Gastroesophageal sphincter (tissue), 3 donors: ENCODE data around the gene SLC17A5.

ENCODE experiments used
- CTCF ChIP-seq, 4 experiments: fragments of 200-600 bp in 2 of 4; fragments of 450-650 bp in 2 of 4; sonication (generic) in 1 of 4; IDR thresholded peaks; one replicate each; pipeline ENCODE4 v1.5.1; 2017 to 2019; ENCODE audit warnings: antibody characterized with exemption in 4 of 4, mild to moderate bottlenecking in 2 of 4, moderate library complexity in 2 of 4
- EP300 ChIP-seq: sonication (generic); formaldehyde crosslinking; IDR thresholded peaks from one replicate; pipeline ENCODE4 v1.6.1; 2017; ENCODE audit warnings: antibody characterized with exemption, mild to moderate bottlenecking

DNA sequence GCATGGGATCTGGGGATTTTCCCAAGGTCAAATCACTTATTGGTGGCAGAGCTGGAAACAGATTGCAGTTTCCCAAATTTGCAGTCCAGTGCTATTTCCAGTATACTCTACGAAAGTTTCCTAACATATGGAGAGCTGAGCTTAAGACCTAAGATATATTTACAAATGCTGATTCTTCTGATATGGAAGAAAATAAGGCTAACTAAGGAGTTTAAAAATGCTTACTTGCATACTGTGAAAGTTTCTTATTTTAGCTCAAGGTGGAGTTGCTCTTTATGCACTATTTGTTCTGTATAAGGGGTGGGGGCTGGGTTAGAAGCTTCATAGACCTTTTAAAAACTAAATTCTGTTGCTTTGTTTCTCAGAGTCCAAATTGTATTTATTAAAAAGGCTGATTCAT, 49.7 kb upstream of the SLC17A5 start:
- no peak for TF ChIP-seq CTCF (IDR thresholded peaks at IDR 0.05)
- TF ChIP-seq EP300, result no peak
